Measurements from ENCODE around the gene KCNF1. TPM values are rescaled to one million over a fixed set of nuclear protein-coding genes. Genes with fewer than 3 reads are reported as not detected.

Gene KCNF1
- total and polyA plus RNA-seq, 4 experiments from 2014 or later = not detected

DNA sequence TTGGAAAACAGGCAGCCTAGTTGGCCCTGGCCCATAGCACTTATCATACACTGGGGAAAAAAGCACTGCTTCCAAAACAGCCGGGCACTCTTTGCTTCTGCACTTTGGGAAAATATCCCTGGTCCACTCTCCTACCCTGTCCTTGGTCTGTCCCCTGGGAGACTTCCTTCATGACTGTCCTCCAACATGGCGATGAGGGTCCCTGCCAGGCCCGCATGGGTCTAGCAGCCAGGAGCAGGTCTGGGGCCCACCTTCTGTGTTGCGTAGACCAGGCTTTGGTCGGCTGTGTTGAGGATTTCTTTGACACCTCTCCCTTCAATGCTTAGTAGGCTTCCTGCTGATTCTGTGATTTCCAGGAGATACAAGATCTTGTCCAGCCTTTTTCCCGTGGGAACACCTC, 12.2 kb downstream of the KCNF1 start:
- H3K4me3 ChIP-seq (ENCODE audit: low read length in 2 of 2) = no peak overlapping the region
- H3K36me3 ChIP-seq (ENCODE audit: insufficient read depth, low read length) = no peaks in the 10 kb centered on the region
- Mint-ChIP-seq H3K4me1 (peaks cover 0 to 1% (median 0%) of the 10 kb centered on the region in 4 donors), H3K9me3 (no peaks in the 10 kb centered on the region), H3K4me3 (no peak overlapping the region), H3K36me3 (no peaks in the 10 kb centered on the region), H3K27me3 (peaks cover 5 to 8% of the 10 kb centered on the region in 2 donors), H3K27ac (no peak overlapping the region)
- H3K4me1 ChIP-seq (ENCODE audit: insufficient read depth, low read length) = no peaks in the 10 kb centered on the region
- CTCF ChIA-PET (ENCODE audit: partially characterized antibody) = no interaction called here
- H3K27me3 ChIP-seq (ENCODE audit: insufficient read depth, low read length) = no peaks in the 10 kb centered on the region
- H3K9me3 ChIP-seq (ENCODE audit: control insufficient read depth in 1 of 2, low read length in 2 of 2) = no peaks in the 10 kb centered on the region
- intact Hi-C loops (cut with micrococcal nuclease) = no loop called here
- POLR2A ChIA-PET (ENCODE audit: partially characterized antibody) = no interaction called here
- no peak overlapping the region for H3K27ac ChIP-seq (ENCODE audit: low read depth, low read length)
- DNase-seq = no peak

DNA sequence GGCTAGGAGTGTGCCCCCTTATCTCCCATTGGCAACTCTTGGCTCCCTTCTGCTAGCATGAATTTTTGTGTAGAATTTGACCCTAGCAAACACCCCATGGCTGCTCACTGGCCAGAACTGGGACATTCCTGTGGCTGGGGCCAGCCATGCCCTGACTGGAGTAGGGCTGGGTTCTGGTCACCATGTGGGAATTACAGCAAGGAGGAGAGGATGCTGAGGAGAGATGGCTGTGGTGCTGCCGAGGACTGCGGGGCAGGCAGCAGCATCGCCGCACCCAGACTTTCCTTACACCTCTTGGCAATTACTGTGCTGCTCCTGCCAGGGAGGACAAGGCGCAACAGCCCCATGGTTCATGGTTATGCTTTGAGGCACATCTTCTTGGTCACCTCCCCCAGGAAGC, 12.7 kb downstream of the KCNF1 start:
- H3K27ac Mint-ChIP-seq = no peak overlapping the region
- no peak overlapping the region for H3K4me3 ChIP-seq (ENCODE audit: low read length in 2 of 2)
- intact Hi-C loops (cut with micrococcal nuclease) = no loop called here

DNA sequence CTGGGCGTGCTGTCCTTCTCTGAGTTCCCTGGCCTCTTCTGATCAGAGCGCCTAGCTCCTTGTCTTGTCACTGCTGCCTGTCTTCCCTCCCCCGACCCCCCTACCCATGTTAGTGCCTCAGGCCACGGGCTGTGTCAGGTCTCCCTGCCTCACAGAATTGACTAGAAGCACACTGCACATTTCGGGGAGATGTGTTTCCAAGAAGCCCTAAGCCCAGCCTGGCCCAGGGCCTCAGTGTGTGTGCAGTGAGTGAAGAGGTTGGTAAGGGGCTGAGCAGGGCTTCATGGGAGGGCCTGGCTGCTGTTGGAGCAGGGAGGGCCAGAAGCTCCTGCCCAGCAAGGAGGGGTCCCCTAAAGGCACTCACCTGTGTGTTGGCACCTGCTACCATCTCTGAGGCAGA, 13.1 kb downstream of the KCNF1 start:
- Histone ChIP-seq H3K27ac (ENCODE audit: low read depth, low read length) (no peak overlapping the region), H3K4me1 (ENCODE audit: insufficient read depth, low read length) (no peaks in the 10 kb centered on the region), H3K36me3 (ENCODE audit: insufficient read depth, low read length) (no peaks in the 10 kb centered on the region), H3K4me3 (ENCODE audit: low read length in 2 of 2) (no peak overlapping the region), H3K27me3 (ENCODE audit: insufficient read depth, low read length) (no peaks in the 10 kb centered on the region), H3K9me3 (ENCODE audit: control insufficient read depth in 1 of 2, low read length in 2 of 2) (no peaks in the 10 kb centered on the region)
- no peaks in the 10 kb centered on the region for H3K36me3 Mint-ChIP-seq
- peaks cover 0 to 1% (median 0%) of the 10 kb centered on the region in 4 donors for H3K4me1 Mint-ChIP-seq
- POLR2A ChIA-PET (ENCODE audit: partially characterized antibody) = no interaction called here
- CTCF ChIA-PET (ENCODE audit: partially characterized antibody) = no interaction called here
- intact Hi-C loops (cut with micrococcal nuclease) = no loop called here
- H3K4me3 Mint-ChIP-seq = no peak overlapping the region
- no peaks in the 10 kb centered on the region for H3K9me3 Mint-ChIP-seq
- H3K27me3 Mint-ChIP-seq = peaks cover 5 to 13% of the 10 kb centered on the region in 2 donors
- no peak overlapping the region for H3K27ac Mint-ChIP-seq
- DNase-seq = no peak

More for the DNA sequence above, 12.7 kb downstream of the KCNF1 start:
- Mint-ChIP-seq H3K9me3 (no peaks in the 10 kb centered on the region), H3K4me3 (no peak overlapping the region), H3K4me1 (peaks cover 0 to 1% (median 0%) of the 10 kb centered on the region in 4 donors), H3K27me3 (peaks cover 5 to 10% of the 10 kb centered on the region in 2 donors), H3K36me3 (no peaks in the 10 kb centered on the region)
- DNase-seq = no peak
- no peaks in the 10 kb centered on the region for H3K36me3 ChIP-seq (ENCODE audit: insufficient read depth, low read length)
- CTCF ChIA-PET (ENCODE audit: partially characterized antibody) = no interaction called here
- no peaks in the 10 kb centered on the region for H3K27me3 ChIP-seq (ENCODE audit: insufficient read depth, low read length)
- POLR2A ChIA-PET (ENCODE audit: partially characterized antibody) = no interaction called here
- H3K9me3 ChIP-seq (ENCODE audit: control insufficient read depth in 1 of 2, low read length in 2 of 2) = no peaks in the 10 kb centered on the region
- no peak overlapping the region for H3K27ac ChIP-seq (ENCODE audit: low read depth, low read length)
- no peaks in the 10 kb centered on the region for H3K4me1 ChIP-seq (ENCODE audit: insufficient read depth, low read length)

DNA sequence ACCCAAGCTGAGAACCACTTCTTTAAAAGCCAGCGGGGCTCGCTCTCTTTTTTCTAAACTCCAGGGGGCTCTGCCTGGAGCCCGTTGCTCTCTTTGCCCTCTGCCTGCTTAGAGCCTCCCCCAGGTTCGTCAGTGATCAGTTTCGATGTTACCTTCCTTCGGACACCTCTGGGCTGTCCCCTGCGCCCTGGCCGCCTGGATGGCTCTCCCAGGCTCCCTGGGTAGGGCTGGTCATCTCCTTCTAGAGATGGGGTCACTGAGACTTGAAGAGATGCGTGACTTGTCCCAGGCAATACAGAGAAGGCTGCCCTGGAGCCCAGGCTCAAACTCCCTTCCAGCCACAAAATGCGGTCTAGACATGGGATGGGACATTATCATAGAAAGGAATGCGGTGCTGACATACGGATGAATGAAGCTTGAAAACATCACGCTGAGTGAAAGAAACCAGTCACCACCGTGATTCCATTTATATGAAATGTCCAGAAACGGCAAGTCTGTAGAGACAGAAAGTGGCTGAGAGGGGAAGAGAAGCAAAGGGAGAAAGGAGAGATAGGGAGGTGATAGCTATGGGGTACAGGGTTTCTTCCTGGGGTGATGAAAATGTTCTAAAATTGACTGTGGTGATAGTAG, 14.6 kb downstream of the KCNF1 start:
- Histone ChIP-seq H3K9me3 (ENCODE audit: control insufficient read depth in 1 of 2, low read length in 2 of 2) (no peaks in the 10 kb centered on the region), H3K27ac (ENCODE audit: low read depth, low read length) (no peak overlapping the region), H3K27me3 (ENCODE audit: insufficient read depth, low read length) (no peaks in the 10 kb centered on the region), H3K4me1 (ENCODE audit: insufficient read depth, low read length) (no peaks in the 10 kb centered on the region), H3K36me3 (ENCODE audit: insufficient read depth, low read length) (no peaks in the 10 kb centered on the region), H3K4me3 (ENCODE audit: low read length in 2 of 2) (no peak overlapping the region)
- DNase-seq = no peak
- Mint-ChIP-seq H3K4me3 (no peak overlapping the region), H3K27ac (no peak overlapping the region), H3K9me3 (no peaks in the 10 kb centered on the region), H3K27me3 (peaks cover 5 to 13% of the 10 kb centered on the region in 2 donors), H3K36me3 (no peaks in the 10 kb centered on the region), H3K4me1 (no peaks in the 10 kb centered on the region)
- intact Hi-C loops (cut with micrococcal nuclease) = no loop called here
- POLR2A ChIA-PET (ENCODE audit: partially characterized antibody) = no interaction called here
- CTCF ChIA-PET (ENCODE audit: partially characterized antibody) = no interaction called here

DNA sequence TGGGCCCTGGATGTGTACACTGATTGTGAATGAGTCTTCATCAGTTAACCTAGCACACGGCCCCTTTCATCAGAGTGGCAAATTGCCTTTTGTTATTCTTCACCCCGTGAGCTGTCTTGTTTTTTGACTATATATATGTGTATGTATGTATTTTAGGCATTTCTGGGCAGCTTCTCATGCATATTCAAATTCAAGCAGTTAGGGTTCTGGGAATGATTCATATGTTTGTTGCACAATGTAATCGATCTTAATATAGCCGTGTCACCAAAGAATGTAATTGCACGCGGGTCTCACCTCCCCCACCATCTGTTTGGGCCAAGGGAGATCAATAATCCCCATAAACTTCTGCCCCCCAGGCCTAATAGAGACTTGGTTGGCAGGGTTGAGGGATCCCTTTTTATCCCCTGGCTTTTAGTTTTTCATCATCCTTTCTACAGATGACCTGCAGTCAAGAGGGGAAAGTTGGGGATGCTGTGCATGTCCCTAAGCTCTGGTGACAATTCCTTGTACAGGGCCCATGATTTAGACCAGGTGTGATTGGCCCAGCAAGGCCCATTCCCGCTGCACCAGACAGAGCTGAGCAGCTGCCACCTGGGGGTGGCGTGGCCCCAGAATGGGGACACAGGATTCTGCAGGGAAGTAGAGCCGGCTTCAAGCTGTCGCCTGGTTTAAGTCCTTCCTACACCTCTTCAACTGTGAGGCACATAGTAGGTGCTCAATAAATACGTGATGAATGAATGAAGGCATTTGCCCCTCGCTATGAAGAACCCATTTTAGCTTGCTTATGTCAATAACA, 19.2 kb downstream of the KCNF1 start:
- Histone ChIP-seq H3K36me3 (ENCODE audit: insufficient read depth, low read length) (no peaks in the 10 kb centered on the region), H3K27me3 (ENCODE audit: insufficient read depth, low read length) (no peaks in the 10 kb centered on the region), H3K4me1 (ENCODE audit: insufficient read depth, low read length) (no peaks in the 10 kb centered on the region), H3K9me3 (ENCODE audit: control insufficient read depth in 1 of 2, low read length in 2 of 2) (no peaks in the 10 kb centered on the region), H3K4me3 (ENCODE audit: low read length in 2 of 2) (no peak overlapping the region), H3K27ac (ENCODE audit: low read depth, low read length) (no peak overlapping the region)
- Mint-ChIP-seq H3K27me3 (peaks cover 6 to 19% of the 10 kb centered on the region in 2 donors), H3K4me1 (no peaks in the 10 kb centered on the region), H3K36me3 (no peaks in the 10 kb centered on the region), H3K4me3 (no peak overlapping the region), H3K27ac (no peak overlapping the region), H3K9me3 (peaks cover 0 to 1% (median 0%) of the 10 kb centered on the region in 8 donors)
- ChIA-PET CTCF (ENCODE audit: partially characterized antibody) (no interaction called here), POLR2A (ENCODE audit: partially characterized antibody) (no interaction called here)
- intact Hi-C loops (cut with micrococcal nuclease) = no loop called here
- DNase-seq = no peak

DNA sequence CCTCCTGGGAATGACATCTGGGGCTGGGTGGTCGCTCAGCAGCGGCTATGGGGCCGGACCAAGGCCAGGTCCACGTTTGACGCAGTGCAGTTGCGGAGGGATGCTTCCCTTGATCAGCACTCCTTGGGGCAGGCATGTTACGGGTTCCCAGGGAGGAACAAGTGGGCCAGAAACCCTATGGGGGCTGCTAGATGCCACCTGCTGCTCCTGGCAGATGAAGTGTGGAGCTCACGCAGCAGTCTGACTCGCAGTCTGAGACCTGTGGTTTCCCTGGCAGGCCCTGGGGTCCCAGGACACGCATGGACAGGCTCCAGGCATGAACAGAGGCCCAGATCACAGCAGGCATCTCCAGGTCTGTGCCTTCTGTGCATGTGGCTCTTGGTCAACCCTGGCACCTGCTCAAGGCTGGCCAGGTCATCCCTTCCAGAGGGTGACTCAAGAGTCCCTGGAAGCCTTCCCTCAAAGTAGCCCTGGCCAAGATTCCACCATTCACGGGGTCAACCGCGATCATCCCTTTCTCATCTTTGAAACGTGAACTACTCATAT, 20.0 kb downstream of the KCNF1 start:
- intact Hi-C loops (cut with micrococcal nuclease) = no loop called here
- H3K36me3 ChIP-seq (ENCODE audit: insufficient read depth, low read length) = no peaks in the 10 kb centered on the region
- no peak overlapping the region for H3K27ac ChIP-seq (ENCODE audit: low read depth, low read length)
- no peaks in the 10 kb centered on the region for H3K4me1 ChIP-seq (ENCODE audit: insufficient read depth, low read length)
- ChIA-PET CTCF (ENCODE audit: partially characterized antibody) (no interaction called here), POLR2A (ENCODE audit: partially characterized antibody) (no interaction called here)
- Mint-ChIP-seq H3K9me3 (peaks cover 0 to 3% (median 0%) of the 10 kb centered on the region in 8 donors), H3K4me3 (no peak overlapping the region), H3K27ac (no peak overlapping the region), H3K27me3 (peaks cover 7 to 19% of the 10 kb centered on the region in 2 donors), H3K4me1 (peaks cover 0 to 2% (median 0%) of the 10 kb centered on the region in 4 donors), H3K36me3 (no peaks in the 10 kb centered on the region)
- no peaks in the 10 kb centered on the region for H3K9me3 ChIP-seq (ENCODE audit: control insufficient read depth in 1 of 2, low read length in 2 of 2)
- no peak overlapping the region for H3K4me3 ChIP-seq (ENCODE audit: low read length in 2 of 2)
- H3K27me3 ChIP-seq (ENCODE audit: insufficient read depth, low read length) = no peaks in the 10 kb centered on the region
- DNase-seq = no peak

DNA sequence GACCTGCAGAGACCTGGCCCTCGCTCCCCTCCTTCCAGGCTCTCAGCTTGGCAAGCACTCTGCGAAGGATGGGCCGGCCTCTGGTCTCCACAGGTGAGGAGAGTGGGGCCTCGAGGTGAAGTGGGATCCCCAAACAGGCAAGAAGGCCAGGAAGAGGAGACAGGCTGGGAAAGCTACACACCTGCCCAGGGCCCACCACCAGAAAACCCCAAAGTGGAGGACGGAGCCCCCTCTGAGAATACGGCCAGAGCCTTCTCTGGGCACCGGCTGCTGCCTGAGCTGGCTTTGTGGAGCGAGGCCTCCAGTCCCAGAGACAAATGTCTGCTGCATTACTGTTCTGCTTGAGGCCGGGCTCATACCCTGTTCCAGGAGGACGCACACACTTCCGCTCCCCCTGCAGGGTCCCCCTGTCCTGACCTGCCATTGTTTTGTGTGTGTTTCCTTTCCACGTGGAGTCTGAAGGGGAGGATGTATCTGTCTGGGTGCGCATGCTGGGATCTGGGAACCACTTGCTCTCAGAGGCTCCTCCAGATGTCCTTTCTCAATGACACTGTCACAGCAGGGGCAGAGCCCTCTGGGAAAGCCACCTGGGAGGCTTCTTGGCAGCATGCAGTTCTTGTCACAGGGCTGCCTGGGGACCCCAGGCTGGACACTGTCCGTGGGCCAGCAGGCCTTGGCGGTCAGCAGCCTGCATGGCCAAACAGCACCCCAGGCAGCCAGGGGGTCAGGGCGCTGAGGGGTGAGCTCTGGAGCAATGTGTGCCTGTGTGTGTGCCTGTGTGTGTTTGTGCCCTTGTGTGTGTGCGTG, 20.8 kb downstream of the KCNF1 start:
- Histone ChIP-seq H3K9me3 (ENCODE audit: control insufficient read depth in 1 of 2, low read length in 2 of 2) (no peaks in the 10 kb centered on the region), H3K27me3 (ENCODE audit: insufficient read depth, low read length) (no peaks in the 10 kb centered on the region), H3K4me3 (ENCODE audit: low read length in 2 of 2) (no peak overlapping the region), H3K27ac (ENCODE audit: low read depth, low read length) (no peak overlapping the region), H3K36me3 (ENCODE audit: insufficient read depth, low read length) (no peaks in the 10 kb centered on the region), H3K4me1 (ENCODE audit: insufficient read depth, low read length) (no peaks in the 10 kb centered on the region)
- ChIA-PET POLR2A (ENCODE audit: partially characterized antibody) (no interaction called here), CTCF (ENCODE audit: partially characterized antibody) (no interaction called here)
- Mint-ChIP-seq H3K4me1 (peaks cover 0 to 2% (median 0%) of the 10 kb centered on the region in 4 donors), H3K27ac (no peak overlapping the region), H3K9me3 (peaks cover 0 to 10% (median under 1%) of the 10 kb centered on the region in 8 donors), H3K4me3 (no peak overlapping the region), H3K27me3 (peaks cover 5 to 19% of the 10 kb centered on the region in 2 donors), H3K36me3 (no peaks in the 10 kb centered on the region)
- no peak for DNase-seq
- intact Hi-C loops (cut with micrococcal nuclease) = no loop called here

Measured in CD4-positive, alpha-beta memory T cell (primary cell).